HEK293 (cell line): ENCODE data around the gene CECR2.

ENCODE experiments used
- CTCF ChIP-seq: fragments of 450-650 bp; formaldehyde crosslinking; IDR thresholded peaks from 2 replicates; pipeline ENCODE4 v1.5.1; 2016; ENCODE audit warnings: missing biosample characterization, missing genetic modification characterization
- REST ChIP-seq: fragments of 450-650 bp; formaldehyde crosslinking; IDR thresholded peaks from 2 replicates; pipeline ENCODE4 v1.5.1; 2016; ENCODE audit warnings: missing biosample characterization, missing genetic modification characterization
- SALL2 ChIP-seq: fragments of 450-650 bp; formaldehyde crosslinking; IDR thresholded peaks from 2 replicates; pipeline ENCODE4 v1.5.0; 2017; ENCODE audit warnings: missing biosample characterization, mild to moderate bottlenecking, missing genetic modification characterization, borderline replicate concordance
- TCF7L2 ChIP-seq: IDR thresholded peaks from 2 replicates; pipeline ENCODE4 v1.6.1; 2011; ENCODE audit warnings: low read depth, mild to moderate bottlenecking, inconsistent platforms, low read length, moderate library complexity, borderline replicate concordance
- YY1 ChIP-seq: fragments of 450-650 bp; formaldehyde crosslinking; IDR thresholded peaks from 2 replicates; pipeline ENCODE4 v1.5.1; 2018; ENCODE audit warnings: missing biosample characterization, missing genetic modification characterization
- ZNF114 ChIP-seq: fragments of 450-650 bp; formaldehyde crosslinking; IDR thresholded peaks from 2 replicates; pipeline ENCODE4 v1.5.0; 2017; ENCODE audit warnings: missing biosample characterization, missing genetic modification characterization
- ZNF146 ChIP-seq: fragments of 450-650 bp; formaldehyde crosslinking; IDR thresholded peaks from 2 replicates; pipeline ENCODE4 v1.5.1; 2016; ENCODE audit warnings: missing biosample characterization, missing genetic modification characterization
- ZNF311 ChIP-seq: fragments of 450-650 bp; formaldehyde crosslinking; IDR thresholded peaks from 2 replicates; pipeline ENCODE4 v1.5.1; 2017; ENCODE audit warnings: missing biosample characterization, missing genetic modification characterization, borderline replicate concordance
- ZNF473 ChIP-seq: fragments of 450-650 bp; formaldehyde crosslinking; IDR thresholded peaks from 2 replicates; pipeline ENCODE4 v1.5.1; 2017; ENCODE audit warnings: missing biosample characterization, missing genetic modification characterization
- ZNF544 ChIP-seq: fragments of 450-650 bp; formaldehyde crosslinking; IDR thresholded peaks from 2 replicates; pipeline ENCODE4 v1.5.0; 2017; ENCODE audit warnings: missing biosample characterization, missing genetic modification characterization
- ZNF558 ChIP-seq: fragments of 450-650 bp; formaldehyde crosslinking; IDR thresholded peaks from 2 replicates; pipeline ENCODE4 v1.5.1; 2016; ENCODE audit warnings: missing biosample characterization, missing genetic modification characterization
- ZNF768 ChIP-seq: fragments of 450-650 bp; formaldehyde crosslinking; IDR thresholded peaks from 2 replicates; pipeline ENCODE4 v1.5.1; 2018; ENCODE audit warnings: missing biosample characterization, mild to moderate bottlenecking, missing genetic modification characterization

GRCh38 chr22:17491090-17491640, 121.9 kb downstream of the CECR2 start:
- TF ChIP-seq ZNF473, result no peak
- TF ChIP-seq ZNF114 (tag by site-specific recombination), result no peak
- TF ChIP-seq ZNF768 (tag by site-specific recombination), result no peak
- TF ChIP-seq TCF7L2, result no peak
- TF ChIP-seq YY1 (tag by site-specific recombination), result no peak
- no peak for TF ChIP-seq SALL2 (tag by site-specific recombination)
- no peak for TF ChIP-seq ZNF146 (tag by site-specific recombination)
- TF ChIP-seq ZNF311 (tag by site-specific recombination), result no peak
- TF ChIP-seq ZNF558 (tag by site-specific recombination), result no peak
- TF ChIP-seq ZNF544 (tag by site-specific recombination), result no peak
- no peak for TF ChIP-seq CTCF (tag by site-specific recombination)
- TF ChIP-seq REST, result no peak
